ENCODE data around the gene ACADSB.

ACADSB gene

GRCh38 chr10:123008355-123009104, at the start of gene ACADSB, which contains the start of gene IKZF5:
TSS of gene ACADSB (plus strand) at chr10:123009006. CDS start at chr10:123009030, 24 bp downstream.
TSS of gene IKZF5 (minus strand) at chr10:123008795. CDS start at chr10:122998625, 10,170 bp downstream.
- DNase-seq (ENCODE audit: low read depth): peak; percentile 98
- TF ChIP-seq CTCF (conservative IDR thresholded peaks at IDR 0.05; ENCODE audit: low read length): no peak
- H3K4me3 ChIP-seq (ENCODE audit: low read length): peak within 1 kb of the TSS; percentile 96

GRCh38 chr10:122962405-122962804, 46.4 kb upstream of the ACADSB start:
- DNase-seq (ENCODE audit: low read depth): no peak
- no peak for TF ChIP-seq CTCF (conservative IDR thresholded peaks at IDR 0.05; ENCODE audit: low read length)
- H3K4me3 ChIP-seq (ENCODE audit: low read length): no peak overlapping the region

GRCh38 chr10:122966879-122967278, 41.9 kb upstream of the ACADSB start:
- H3K4me3 ChIP-seq (ENCODE audit: low read length): no peak overlapping the region
- no peak for TF ChIP-seq CTCF (conservative IDR thresholded peaks at IDR 0.05; ENCODE audit: low read length)
- no peak for DNase-seq (ENCODE audit: low read depth)

GRCh38 chr10:122968698-122969097, 40.1 kb upstream of the ACADSB start:
- DNase-seq (ENCODE audit: low read depth): no peak
- H3K4me3 ChIP-seq (ENCODE audit: low read length): no peak overlapping the region
- no peak for TF ChIP-seq CTCF (conservative IDR thresholded peaks at IDR 0.05; ENCODE audit: low read length)

- DNase-seq (ENCODE audit: low read depth): no peak
- H3K4me3 ChIP-seq (ENCODE audit: low read length): no peak overlapping the region
- no peak for TF ChIP-seq CTCF (conservative IDR thresholded peaks at IDR 0.05; ENCODE audit: low read length)
Measured at GRCh38 chr10:122974023-122974422, 34.8 kb upstream of the ACADSB start.

- H3K4me3 ChIP-seq (ENCODE audit: low read length): no peak overlapping the region
- TF ChIP-seq CTCF (conservative IDR thresholded peaks at IDR 0.05; ENCODE audit: low read length): no peak
- no peak for DNase-seq (ENCODE audit: low read depth)
Measured at GRCh38 chr10:122974543-122975064, 34.2 kb upstream of the ACADSB start.
